ENCODE measurements around the gene VPS26C.
"Not testable (repeated sequence)": the region's sequence is repeated elsewhere in the genome, so short reads cannot be mapped to it uniquely, and the experiment has no call there.

Gene VPS26C

DNA sequence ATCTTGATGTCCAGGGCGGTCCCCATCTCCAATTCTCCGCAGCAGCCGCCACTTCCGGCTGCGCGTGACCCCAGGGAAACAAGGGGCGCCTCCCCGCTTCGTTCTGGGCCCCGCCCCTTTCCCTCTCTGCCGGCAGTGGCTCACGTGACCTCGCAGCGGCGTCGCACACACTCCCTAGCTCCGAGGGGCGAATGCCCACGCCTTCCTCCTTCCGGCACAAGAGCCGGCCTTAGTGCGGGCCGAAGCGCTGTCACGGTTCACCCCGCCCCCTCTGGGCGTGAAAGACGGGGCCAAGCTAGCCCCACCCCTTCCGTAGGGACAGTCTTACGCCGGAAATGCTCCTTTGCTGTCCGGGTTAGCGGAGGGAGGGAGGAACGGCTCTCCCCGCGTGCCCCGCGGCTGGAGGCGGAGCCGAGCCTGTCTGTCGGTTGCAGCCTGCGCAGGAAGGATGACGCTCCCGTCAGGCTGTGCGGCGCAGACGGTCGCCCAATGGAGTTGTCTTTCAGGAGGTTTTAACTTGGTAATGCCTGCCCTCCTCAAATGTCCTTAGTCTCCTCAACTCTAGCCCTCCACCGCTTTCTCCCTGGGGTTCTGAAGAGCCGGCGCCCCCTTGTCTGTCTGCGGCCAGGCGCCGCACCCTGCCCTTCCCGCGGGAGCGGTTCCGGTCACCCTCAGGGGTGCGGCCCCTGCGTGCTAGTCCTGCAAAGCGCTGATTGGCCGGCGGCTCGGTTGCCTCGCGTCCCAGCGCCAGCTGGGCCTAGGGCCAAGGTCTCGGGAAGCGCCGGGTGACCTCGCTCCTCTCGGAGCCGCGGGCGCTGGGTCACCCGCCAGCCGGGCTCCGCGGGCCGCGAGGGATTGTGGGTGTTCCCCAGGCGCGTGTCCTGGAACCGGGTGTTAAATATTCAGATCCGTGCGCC lies at the start of gene VPS26C:
Gene VPS26C (minus strand): TSS at position 66 of the 917 bp plus-strand sequence. CDS start 40 bp downstream, at position 26.
- DNase-seq = peak; percentile 99

- not testable (repeated sequence) for DNase-seq
These were observed 48.9 kb upstream of the VPS26C start for GRCh38 chr21:37316072-37316471.

- no peak for DNase-seq
These were observed 33.1 kb upstream of the VPS26C start for GRCh38 chr21:37300114-37300751.

GRCh38 chr21:37297364-37297763 lies 30.2 kb upstream of the VPS26C start:
- DNase-seq = no peak

- no peak for DNase-seq
These were observed 27.5 kb upstream of the VPS26C start for GRCh38 chr21:37294679-37295078.

GRCh38 chr21:37292941-37293340 lies 25.8 kb upstream of the VPS26C start:
- no peak for DNase-seq

GRCh38 chr21:37292041-37292440 lies 24.9 kb upstream of the VPS26C start:
- DNase-seq = no peak

GRCh38 chr21:37283191-37283710 lies 16.1 kb upstream of the VPS26C start:
- not testable (repeated sequence) for DNase-seq

DNA sequence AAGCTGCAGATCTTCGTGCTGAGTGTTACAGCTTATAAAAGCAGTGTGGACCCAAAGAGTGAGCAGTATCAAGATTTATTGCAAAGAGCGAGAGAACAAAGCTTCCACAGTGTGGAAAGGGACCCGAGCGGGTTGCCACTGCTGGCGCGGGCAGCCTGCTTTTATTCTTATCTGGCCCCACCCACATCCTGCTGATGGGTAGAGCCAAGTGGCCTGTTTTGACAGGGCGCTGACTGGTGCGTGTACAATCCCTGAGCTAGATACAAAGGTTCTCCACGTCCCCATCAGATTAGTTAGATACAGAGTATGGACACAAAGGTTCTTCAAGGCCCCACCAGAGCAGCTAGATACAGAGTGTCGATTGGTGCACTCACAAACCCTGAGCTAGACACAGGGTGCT lies 15.5 kb upstream of the VPS26C start:
- not testable (repeated sequence) for DNase-seq

- peak; percentile 45 for DNase-seq
These were observed 14.9 kb upstream of the VPS26C start for GRCh38 chr21:37281993-37282392.

GRCh38 chr21:37281579-37281978 lies 14.4 kb upstream of the VPS26C start:
- no peak for DNase-seq

DNA sequence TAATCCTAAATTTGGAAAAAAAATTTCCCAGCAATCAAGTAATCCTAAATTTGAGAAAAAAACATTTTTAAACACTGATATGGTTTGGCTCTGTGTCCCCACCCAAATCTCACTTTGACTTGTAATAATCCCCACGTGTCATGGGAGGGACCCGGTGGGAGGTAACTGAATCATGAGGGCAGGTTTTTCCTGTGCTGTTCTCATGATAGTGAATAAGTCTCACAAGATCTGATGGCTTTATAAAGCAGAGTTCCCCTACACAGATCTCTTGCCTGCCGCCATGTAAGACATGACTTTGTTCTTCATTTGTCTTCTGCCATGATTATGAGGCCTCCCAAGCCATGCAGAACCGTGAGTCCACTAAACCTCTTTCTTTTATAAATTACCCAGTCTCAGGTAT lies 12.1 kb upstream of the VPS26C start:
- DNase-seq = not testable (repeated sequence)

DNA sequence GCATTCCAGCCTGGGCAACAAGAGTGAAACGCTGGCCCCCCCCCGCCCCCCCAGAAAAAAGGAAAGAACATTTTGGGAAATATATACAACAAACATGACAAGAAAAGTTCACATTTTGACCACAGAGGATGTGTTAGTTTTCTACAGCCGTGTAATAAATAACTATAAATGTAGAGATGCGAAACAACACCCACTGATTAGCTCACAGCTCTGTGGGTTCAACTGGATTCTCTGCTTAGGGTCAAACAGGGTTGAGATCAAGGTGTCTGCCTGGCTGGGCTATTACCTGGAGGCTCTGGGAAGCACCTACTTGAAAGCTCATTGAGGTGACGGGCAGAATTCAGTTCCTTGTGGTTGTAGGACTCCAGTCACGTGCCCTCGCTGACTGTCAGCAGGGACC lies 11.1 kb upstream of the VPS26C start:
- no peak for DNase-seq

DNA sequence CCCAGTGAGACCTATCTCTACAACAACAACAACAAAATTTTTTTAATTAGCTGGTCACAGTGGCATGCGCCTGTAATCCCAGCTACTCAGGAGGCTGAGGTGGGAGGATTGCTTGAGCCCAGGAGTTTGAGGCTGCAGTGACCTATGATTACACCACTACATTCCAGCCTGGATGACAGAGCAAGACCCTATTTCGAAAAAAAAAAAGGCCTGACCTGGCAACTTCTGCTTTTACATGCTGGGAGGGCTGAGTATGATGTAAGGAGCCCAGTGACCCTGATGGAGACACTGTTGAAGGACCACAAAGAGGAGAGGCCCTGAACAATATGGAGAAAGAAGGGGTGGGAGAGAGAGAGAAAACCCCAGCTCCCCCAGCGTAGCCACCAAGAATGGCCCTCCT lies 9.2 kb upstream of the VPS26C start:
- DNase-seq = no peak

DNA sequence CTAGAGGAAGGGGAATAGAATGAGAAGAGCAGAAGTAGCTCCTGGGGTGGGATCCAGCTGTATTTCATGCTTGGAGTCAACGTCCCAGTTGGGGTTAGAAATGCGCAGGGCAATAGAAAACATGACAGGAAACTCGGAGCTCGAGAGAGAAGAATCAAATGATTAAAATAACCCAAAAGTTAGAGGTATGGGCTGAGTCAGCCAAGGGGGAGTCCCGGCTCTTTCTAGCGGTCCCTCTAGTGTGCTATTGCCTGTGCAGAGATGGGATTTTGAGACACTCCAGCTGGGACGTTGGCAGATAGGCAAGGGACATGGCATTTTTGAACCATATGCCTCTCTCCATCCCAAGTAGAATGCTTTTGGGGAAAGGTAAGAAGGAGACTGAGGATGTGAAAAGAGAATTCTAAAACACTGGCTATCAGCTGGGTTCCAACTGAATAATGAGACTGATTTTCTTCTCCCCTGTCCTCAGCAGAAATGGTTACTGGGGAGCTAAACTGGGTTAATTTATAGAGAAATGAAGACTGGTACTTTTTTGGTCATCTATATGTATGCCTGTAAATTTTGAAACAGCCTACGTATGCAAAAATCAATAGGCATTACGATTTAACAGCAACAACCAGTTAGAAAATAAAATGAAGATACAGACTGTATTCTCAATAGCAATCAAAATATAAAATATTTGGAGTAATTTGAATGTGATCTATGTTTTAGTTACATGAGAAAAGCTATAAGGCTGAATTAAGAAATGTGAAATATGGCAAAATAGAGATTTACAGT lies 7.0 kb upstream of the VPS26C start:
- DNase-seq = no peak

GRCh38 chr21:37273440-37273839 lies 6.3 kb upstream of the VPS26C start:
- no peak for DNase-seq

- no peak for DNase-seq
These were observed 5.8 kb upstream of the VPS26C start for GRCh38 chr21:37272897-37273296.

DNA sequence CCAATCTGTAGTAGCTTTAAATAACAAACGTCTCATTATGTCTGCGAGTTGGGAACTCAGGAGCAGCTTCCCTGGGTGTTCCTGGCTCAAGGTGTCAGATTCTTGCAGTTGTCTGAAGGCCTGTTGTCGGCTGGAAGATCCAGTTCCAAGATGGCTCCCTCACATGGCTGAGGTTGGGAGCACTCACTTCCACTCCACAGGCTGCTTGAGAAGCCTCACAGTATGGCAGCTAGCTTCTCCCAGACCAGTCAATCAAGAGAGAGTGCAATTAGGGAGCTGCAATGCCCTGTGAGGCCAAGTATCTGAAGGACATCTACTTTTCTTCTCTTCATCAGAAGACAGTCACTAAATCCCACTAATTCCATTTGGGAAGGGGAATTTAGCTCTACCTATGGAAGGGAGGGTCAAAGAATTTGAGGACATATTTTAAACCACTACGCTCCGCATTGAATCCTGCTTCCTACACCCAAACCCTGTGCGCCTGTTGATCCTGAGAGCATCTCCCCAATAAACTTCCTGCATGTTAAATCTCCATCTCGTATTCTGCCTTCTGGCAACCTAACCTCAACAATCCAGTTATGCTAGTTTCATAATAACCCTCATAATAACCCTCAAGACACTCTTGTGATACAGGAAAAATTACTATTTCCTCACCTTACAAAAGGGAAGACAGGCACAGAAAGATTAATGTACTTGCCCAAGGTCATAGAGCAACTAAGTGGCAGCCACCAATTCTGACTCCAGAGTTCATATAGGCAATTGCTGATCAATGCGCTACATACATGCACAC lies 3.6 kb upstream of the VPS26C start:
- no peak for DNase-seq

DNA sequence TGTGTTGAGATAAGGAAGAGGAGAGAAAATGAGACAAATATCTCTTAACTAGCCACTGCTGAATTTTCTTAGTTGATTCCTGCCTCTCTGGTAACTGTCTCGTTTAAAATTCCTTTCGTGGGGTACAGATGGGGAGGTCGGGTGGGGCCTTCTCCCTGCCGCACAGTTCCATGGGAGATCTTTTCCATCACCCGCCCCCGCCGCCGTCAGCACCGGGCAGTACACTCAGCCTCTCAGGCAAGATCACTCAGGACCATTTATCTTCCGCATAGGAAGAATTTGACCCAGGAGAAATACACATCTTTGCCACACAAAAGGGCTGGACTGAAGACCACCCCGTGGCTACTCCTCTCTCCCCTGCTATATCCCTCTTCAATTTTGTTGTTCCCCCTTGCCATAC lies 2.3 kb upstream of the VPS26C start:
- DNase-seq = no peak

DNA sequence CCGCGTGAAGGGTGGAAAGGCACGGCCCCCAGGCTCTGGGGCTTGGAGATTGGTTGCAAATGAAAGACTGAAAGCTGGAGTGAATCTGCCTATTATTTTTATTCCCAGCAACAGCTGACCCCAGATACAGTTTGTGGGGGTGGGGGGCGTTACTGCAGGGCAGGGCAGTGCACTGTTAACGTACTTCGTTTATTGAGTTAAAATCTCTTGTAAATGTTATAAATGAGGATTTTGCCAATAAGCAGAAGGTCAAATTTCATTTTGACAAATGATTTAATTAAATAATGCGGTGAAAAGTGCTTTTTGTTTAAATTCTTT lies 1.0 kb upstream of the VPS26C start:
- DNase-seq = no peak

GRCh38 chr21:37266515-37267221 lies 466 bp downstream of the VPS26C start:
- peak; percentile 92 for DNase-seq

DNA sequence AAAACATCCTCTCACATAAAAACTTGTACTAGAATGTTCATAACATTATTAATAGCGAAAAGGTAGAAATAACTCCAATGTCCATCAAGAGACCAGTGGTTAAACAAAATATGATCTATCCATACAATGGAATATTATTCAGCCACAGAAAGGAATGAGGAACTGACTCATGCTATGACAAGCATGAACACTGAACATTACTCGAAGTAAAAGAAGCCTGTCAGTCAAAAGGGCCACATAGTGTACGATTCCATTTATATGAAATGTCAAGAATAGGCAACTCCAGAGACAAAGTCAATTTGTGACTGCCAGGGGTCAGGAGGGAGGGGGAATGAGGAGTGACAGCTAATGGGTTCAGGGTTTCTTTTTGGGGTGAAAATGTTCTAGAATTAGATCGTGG lies 2.3 kb downstream of the VPS26C start:
- DNase-seq = no peak
